Glomerular visceral epithelial cell (primary cell): ENCODE measurements around the gene CCDC9.
A peak's percentile ranks its signal among the peaks of the same experiment; 100 is the strongest.
"Not testable (repeated sequence)": the region's sequence is repeated elsewhere in the genome, so short reads cannot be mapped to it uniquely, and the experiment has no call there.

Source experiments
- DNase-seq: peaks from one replicate; pipeline ENCODE4 v3.0.0-alpha.2; 2016; ENCODE audit errors: extremely low spot score

Gene CCDC9

DNA sequence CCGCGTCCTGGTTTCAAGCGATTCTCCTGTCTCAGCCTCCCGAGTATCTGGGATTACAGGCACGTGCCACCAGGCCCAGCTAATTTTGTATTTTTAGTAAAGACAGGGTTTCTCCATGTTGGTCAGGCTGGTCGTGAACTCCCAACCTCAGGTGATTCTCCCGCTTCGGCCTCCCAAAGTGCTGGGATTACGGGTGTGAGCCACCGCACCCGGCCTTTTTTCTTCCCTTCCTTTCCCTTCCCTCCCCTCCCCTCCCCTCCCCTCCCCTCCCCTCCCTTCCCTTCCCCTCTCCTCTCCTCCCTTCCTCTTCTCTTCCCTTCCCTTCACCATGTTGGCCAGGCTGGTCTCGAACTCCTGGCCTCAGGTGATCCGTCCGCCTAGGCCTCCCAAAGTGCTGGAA, 44.5 kb downstream of the CCDC9 start:
- not testable (repeated sequence) for DNase-seq

DNA sequence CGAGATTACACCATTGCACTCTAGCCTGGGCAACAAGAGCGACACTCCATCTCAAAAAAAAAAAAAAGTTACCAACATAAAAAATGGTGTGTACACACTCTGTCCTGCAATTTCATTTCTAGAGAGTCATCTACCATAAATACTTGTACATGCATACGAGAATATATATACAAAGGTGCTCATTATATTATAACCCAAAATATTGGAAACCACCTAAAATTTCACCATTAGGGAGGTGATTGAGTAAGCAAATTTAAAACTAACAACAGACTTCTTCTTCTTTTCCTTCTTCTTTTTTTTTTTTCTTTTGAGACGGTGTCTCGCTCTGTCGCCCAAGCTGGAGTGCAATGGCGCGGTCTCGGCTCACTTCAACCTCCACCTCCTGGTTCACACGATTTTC, 45.9 kb downstream of the CCDC9 start:
- DNase-seq, result no peak

DNA sequence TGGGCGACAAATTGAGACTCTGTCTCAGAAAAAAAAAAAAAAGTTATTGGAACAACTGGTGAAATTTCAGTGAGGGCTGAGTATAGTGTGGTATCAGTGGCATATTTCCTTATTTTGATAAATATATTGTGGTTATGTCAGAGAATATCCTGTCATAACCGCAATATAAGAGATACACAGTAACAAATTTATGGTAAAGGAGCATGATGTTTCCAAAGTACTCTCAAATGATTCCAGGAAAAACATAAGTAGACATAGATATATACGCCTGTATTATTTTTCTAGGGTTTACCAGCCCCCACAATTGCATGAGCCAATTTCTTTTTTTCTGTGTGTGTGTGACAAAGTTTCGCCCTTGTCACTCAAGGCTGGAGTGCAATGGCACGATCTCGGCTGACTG, 47.6 kb downstream of the CCDC9 start:
- DNase-seq, result no peak

DNA sequence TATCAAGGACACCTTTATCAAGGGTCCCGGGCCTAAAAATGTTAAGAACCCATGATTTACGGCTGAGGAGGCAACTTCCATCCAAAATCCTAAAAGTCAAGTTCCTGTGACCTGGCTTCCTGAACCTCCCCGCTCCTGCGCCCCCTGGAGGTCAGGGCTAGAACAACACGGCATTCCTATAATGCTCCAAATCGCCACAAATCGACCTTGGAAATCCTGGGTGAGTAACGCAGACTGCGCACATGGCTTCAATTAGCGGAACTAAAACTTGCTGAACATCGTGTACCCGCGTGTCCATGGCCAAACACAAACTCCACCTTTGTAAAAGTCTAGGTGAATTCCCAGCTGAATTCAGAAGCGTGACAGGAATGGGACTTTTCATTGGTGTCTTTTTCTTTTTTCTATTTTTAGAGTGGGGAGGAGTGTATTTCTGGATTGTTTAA, 49.0 kb downstream of the CCDC9 start:
- peak; percentile 76 for DNase-seq

DNA sequence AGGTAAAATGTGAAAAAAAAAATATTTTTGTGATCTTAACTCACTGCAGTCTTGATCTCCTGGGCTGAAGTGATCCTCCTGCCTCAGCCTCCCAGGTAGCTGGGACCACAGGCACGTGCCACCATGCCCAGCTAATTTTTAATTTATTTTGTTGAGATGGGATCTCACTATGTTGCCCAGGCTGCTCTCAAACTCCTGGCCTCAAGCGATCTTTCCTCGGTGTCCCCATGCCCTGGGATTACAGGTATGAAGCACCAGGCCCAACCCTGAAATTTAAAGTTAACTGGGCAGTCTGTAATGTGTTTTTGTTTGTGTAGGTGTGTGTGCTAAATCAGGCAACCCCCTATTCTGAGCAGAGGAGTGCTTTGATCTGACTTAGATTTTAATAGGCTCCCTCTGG, 50.0 kb downstream of the CCDC9 start:
- no peak for DNase-seq

DNA sequence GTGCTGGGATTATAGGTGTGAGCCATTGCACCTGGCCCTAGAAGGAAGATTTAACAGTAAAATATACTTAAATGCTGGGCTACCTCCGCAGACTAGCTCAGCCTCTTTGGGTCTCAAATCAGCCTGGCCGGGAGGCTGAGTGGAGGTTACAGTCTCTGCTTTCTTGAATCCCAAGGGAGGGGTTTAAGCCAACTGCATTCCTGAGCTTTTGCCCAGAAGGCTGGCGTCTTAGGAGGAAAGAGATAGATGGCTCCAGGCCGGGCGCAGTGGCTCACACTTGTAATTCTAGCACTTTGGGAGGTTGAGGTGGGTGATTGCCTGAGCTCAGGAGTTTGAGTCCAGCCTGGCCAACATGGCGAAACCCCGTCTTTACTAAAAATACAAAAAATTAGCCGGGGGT, 52.7 kb downstream of the CCDC9 start:
- DNase-seq, result no peak

DNA sequence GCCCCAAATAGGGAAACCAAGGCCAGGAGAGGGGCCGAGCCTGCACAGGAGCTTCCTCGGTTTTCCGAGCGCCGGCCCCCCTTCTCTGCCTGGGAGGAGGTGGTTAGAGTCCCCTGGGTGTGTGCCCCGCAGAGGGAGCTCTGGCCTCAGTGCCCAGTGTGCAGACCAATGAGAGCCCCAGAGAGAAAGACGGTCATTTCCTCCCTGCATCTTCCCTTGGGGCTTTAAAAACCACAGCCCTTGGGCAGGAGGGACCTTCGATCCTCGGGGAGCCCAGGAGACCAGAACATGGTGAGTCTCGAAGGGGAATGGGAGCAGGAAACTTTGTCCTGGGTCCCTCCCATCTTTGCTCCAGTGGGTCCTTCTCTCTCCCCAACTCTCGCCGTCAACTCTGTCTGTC, 53.3 kb downstream of the CCDC9 start, which contains the start of gene C5AR1:
Gene C5AR1 (plus strand): TSS at position 254 of the 400 bp plus-strand sequence. CDS start 35 bp downstream, at position 289.
- no peak for DNase-seq

DNA sequence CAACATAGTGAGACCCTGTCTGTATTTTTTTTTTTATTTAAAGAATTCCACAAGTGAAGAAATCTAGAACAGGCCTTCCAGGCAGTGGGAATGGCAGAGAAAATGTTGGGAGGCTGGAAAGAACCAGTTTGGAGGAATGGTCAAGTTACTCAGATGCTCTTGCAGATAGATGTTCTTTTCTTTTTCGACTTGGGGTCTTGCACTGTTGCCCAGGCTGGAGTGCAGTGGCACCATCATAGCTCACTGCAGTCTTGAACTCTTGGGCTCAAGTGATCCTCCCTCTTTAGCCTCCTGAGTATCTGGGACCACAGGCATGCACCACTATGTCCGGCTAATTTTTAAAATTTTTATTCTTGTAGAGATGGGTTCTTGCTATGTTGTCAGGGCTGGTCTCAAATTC, 54.0 kb downstream of the CCDC9 start:
- DNase-seq, result no peak

DNA sequence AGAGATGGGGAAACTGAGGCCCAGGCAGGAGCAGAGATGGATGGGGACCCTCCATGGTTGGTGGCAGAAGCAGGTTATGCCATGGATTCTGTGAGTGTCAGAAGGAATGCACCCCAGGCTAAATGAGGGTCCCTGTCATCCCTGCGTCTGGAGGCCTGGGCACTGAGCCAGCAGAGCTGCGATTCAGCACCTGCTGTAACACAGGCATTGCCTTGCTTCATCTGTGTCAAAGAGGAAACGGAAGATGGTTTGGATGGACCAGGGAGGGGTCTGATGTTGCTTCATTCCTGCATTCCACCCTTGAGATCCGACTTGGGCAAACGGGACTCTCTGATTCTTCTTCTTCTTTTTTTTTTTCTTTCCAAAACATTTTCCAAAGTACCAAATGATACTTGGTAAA, 54.5 kb downstream of the CCDC9 start:
- DNase-seq, result no peak

DNA sequence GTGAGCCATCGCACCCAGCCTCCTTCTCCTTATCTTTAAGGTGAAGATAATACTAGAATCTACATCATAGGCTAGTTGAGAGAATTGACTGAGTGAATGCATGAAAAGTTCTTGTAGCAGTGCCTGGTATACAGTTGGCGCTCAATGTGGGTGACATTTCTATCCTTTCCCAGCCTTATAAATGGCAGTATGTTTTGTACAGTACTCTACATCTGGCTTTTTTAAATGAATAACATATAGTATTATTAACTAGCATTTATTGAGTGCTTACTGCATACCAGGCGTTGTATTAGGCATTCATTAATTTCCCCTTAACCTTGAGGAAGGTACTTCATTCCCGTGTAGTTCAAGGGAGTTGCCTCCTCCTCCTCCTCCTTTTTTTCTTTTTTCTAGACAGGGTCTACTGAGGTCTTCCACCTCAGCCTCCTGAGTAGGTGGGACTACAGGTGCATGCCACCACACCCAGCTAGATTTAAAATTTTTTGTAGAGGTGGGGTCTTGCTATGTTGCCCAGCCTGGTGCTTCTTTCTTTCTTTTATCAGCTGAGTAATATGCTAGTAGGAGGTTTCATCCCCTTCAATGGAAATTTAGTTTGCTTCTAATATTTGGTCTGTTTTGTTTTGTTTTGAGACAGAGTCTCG, 56.2 kb downstream of the CCDC9 start:
- DNase-seq, result no peak

DNA sequence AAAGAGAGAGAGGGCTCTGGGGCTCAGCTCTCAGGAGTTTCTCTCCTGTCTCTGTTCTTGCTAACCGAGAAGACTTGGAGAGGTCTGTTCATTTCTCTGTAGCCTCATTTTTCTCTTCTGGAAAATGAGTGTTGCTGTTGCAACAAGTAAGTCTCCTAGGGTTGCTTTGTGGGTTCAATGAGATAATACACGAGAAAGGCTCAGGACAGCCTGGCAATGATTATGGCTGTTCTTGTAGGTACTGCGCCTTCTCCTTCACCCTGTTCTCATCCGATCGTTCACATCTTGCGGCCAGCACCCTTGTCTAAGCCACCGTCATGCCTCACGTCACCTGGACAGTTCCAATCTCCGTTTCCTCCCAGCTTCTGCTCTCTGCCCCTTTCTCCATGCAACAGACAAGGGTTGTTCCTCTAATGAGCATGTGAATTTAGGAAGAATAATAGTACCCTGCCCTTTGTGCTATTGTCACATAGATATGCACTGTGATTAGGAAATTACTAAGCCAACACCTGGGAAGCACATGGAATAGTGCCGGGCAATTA, 57.5 kb downstream of the CCDC9 start:
- DNase-seq, result no peak

DNA sequence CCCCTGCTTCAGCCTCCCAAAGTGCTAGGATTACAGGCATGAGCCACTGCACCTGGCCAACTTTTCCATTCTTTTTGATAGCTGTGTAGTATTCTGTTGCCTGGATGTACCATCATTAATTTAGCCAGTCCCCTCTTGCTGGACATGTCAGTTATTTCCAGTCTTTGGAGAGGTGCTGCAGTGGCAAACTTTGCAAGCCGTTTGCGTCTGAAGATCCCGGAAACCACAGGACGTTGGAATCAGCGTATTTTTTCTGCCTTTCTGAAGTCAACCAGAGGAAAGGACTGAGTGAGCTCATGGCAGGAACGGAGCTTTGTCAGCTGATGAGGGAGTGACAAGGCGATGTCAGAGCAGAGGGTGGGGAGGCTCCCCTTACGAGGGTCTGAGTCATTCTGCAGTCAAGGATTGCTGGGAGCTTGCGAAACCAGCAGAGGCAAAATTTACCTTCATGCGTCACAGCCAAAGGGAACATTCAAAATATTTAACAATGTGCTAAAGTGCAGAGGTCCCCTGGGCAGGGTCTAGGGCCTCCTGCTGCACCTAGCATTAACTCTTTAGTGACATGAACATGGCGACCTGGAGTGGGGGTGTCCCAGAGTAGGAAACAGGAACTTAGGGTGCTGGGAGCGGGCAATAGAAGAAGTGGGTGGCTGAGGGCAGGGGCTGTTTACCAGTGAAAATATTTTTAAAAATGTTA, 58.9 kb downstream of the CCDC9 start:
- peak; percentile 72 for DNase-seq

DNA sequence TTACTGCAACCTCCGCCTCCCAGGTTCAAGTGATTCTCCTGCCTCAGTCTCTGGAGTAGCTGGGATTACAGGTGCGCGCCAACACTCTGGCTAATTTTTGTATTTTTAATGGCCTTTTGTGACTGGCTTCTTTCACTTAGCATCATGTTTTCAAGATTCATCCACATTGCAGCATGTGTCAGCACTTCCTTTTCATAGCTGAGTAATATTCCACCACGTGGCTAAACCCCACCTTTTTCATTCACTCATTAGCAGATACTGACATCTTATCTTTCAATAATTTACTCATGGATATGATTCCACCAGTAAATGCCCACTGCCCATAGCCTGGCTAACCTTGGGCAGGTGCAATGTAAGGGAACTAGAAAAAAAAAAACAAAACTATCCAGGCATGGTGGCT, 60.2 kb downstream of the CCDC9 start:
- no peak for DNase-seq

DNA sequence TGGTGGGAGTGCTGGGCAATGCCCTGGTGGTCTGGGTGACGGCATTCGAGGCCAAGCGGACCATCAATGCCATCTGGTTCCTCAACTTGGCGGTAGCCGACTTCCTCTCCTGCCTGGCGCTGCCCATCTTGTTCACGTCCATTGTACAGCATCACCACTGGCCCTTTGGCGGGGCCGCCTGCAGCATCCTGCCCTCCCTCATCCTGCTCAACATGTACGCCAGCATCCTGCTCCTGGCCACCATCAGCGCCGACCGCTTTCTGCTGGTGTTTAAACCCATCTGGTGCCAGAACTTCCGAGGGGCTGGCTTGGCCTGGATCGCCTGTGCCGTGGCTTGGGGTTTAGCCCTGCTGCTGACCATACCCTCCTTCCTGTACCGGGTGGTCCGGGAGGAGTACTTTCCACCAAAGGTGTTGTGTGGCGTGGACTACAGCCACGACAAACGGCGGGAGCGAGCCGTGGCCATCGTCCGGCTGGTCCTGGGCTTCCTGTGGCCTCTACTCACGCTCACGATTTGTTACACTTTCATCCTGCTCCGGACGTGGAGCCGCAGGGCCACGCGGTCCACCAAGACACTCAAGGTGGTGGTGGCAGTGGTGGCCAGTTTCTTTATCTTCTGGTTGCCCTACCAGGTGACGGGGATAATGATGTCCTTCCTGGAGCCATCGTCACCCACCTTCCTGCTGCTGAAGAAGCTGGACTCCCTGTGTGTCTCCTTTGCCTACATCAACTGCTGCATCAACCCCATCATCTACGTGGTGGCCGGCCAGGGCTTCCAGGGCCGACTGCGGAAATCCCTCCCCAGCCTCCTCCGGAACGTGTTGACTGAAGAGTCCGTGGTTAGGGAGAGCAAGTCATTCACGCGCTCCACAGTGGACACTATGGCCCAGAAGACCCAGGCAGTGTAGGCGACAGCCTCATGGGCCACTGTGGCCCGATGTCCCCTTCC, 63.9 kb downstream of the CCDC9 start:
- DNase-seq, result no peak
